ENCODE measurements around the gene NRG3.
"Not testable (repeated sequence)": the region's sequence is repeated elsewhere in the genome, so short reads cannot be mapped to it uniquely, and the experiment has no call there.

Gene NRG3

DNA sequence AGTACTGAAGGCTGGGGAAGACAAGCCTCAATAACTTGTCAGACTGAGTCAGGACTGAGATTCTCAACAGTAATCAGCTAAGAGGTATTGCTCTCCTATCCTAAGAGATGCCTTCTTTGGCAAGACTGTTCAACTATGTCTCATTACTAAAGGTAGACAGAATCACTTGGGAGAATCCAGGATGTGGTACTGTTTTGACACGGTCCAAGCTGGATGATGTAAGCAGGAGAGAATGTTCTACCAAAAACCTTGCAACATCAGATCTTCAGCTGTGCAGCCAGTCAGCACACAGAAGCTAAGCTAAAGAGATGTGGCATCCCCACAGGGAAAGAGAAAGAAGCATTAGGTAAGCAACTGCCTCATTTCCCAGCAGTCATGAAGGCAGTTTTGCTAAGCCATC lies 391.4 kb downstream of the NRG3 start:
- FAIRE-seq (no peak), DNase-seq (ENCODE audit: insufficient read length, low spot score) (no peak)

DNA sequence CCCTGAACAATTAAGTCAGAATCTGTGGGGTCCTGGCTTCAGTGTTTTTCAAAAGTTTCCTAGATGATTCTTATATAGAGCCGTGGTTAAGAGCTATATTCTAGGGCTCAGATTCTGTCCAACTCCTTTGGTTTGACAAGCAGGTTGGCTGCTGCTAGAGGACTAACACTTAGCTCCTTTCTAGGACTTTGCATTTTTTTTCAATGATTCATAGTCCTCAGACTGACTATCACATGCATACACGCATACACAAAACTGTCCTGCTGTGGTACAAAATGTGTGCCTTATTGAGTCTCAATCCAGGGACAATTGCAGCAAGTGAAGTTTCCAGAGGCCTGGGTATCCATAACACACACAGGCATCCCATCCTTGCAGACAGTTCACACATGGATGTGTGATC lies 392.0 kb downstream of the NRG3 start:
- DNase-seq (ENCODE audit: insufficient read length, low spot score): no peak
- FAIRE-seq: no peak

DNA sequence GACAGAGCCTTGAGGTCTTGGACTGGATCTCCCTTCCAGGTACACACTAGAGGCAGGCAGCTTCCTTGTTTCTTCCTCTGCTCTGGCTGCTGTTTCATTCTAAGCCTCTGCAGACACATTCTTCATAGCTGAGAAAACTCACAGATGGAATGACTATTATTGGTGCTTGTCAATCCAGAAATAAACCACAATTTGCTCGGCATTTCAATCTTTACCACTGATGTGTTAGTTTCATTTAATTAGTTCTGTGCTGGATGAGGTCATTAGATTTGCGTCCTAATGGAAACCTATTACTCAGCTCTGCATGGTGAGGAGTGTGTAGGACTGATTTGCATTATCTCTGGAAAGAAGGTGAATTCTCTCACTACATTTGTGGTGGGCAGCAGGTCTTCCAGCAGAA lies 392.5 kb downstream of the NRG3 start:
- no peak for FAIRE-seq
- no peak for DNase-seq (ENCODE audit: insufficient read length, low spot score)

DNA sequence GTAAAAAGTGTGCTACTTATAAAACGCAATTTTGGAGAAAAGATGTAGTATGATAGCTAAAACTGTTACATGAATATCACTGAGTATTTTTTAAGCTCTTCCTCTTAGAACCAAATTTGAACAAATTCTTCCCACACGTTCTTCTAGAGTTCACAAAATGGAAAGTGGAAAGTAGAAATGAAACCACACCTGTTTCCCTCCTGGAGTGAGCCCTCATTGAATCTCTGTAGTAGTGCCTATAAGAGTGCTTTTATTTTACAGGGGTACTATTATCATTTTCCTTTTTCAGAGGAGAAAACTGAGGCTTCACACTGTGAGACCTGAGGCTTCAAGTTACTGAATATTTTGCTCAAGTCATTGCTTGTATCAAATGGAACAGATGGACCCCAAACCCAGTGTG lies 393.0 kb downstream of the NRG3 start:
- no peak for DNase-seq (ENCODE audit: insufficient read length, low spot score)

DNA sequence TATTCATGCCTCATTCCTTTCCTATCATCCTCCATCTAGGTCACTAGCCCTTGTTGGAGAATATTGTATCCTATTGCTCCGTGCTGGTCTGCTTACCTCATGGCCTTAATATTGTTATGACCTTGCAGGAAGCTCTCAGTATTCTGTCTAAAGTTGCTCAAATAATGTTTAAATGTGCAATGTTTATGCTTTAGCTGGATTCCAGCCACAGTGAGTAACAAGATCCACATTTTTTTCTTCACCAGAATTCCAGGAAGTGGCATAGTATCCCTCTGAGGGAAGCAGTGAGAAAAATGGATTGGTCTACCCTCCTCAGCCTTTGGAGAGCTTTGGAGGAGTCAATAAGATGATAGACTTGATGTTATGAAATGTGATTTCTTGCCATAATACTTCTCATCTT lies 402.6 kb downstream of the NRG3 start:
- FAIRE-seq: no peak

More for the DNA sequence above, 393.0 kb downstream of the NRG3 start:
- FAIRE-seq: no peak

DNA sequence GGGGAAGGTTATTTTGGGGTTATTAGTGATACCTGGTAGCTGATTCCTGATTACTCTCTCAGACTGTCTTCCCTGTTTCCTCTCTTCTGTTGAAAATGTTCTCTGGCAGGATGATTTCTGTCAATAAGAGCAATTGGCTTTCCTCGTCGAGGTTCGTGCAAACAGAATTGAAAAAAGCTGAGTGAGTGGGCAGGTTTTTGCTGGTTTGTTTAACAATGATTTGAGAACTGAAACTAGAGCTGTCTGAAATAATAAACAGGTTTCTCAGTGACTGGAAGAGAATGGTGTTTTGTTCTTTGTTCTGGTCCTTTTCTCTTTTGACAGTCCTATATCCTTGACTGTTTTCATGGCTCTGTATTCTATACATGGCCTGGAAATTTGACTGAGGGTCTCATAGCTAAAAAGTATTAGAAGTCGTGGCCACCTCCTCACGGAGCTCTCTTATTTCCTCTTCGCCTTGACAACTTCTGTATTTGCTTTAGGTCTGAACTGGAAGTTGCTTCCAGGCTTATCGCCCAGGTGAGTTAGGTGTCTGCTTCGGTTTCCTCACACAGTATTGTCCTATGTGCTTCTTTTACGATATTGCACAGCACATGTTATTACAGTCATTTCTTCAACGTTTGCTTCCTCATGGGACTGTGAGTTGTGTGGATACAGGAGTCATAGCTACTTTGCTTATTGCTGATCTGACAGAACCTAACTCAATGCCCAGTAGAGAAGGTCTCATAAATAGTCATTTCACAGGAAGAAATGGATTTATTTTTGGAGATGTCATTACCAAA lies 403.6 kb downstream of the NRG3 start:
- no peak for DNase-seq (ENCODE audit: insufficient read length, low spot score)
- no peak for FAIRE-seq

More for the DNA sequence above, 402.6 kb downstream of the NRG3 start:
- no peak for DNase-seq (ENCODE audit: insufficient read length, low spot score)

DNA sequence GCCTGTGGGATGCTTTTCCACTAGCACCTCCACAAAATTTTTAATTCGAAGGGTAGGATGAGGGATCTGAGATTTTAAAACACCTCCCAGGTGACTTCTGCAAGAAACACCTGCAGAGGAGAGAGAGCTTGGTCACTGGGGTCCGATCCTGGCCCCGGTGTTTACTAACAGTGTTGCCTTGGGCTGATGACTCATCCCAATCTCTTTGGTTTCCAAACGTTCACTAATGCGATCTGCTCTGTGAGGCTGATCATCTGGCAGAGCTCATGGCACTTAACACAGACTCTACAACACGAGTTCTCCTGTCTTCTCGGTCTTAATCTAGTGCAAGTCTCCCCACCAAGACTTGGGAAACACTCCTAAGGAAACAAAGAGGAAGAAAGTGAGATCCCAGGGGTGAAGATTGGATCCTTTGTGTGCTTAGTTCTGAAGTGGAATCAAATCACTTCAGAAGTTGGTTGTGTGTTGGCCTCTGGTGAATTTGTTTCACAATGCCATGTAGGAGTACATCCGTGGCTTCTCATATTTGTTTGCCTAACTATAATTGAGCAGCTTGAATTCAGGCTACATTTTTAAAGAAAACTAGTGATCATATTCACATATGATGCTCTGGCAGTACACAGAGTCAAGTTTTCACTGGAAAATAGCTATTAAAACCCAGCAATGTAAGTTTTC lies 407.9 kb downstream of the NRG3 start:
- no peak for DNase-seq (ENCODE audit: insufficient read length, low spot score)
- FAIRE-seq: no peak

DNA sequence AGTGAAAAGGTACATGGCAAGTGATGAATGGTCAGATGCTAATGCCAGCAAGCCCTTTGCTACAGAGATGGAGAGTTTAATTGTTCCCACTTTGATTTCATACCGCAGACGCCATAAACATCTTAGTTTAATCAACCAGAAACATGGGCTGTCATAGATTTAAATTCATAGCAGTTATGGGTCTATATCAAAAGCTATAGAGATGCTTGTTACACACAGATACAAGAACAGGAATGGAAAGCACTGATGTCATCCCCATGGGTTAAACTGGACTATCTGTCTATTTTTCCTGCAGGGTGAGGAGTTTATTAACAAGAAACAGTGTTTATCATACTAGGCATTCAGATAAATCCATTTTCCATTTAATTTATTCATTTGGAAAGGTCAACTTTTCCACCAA lies 409.2 kb downstream of the NRG3 start:
- FAIRE-seq: no peak
- DNase-seq (ENCODE audit: insufficient read length, low spot score): no peak

DNA sequence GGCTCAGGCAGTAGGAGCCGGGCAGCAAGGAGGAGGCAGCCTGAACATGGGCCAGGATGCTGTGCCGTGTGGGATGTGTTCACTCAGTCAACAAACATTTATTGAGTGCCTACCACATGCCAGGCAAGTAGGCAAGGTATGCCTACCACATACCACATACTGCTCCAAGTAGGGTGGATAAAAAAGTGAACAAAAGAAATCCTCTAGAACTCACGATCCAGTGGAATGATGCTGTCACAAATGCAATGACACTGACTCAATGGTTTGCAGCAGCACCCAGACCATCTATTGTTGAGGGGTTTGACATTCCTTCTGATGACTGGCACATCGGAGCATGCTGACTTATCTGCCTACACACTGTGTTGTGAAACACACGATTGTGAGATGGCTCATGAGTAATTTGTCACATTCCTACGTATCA lies 413.5 kb downstream of the NRG3 start:
- DNase-seq (ENCODE audit: insufficient read length, low spot score): no peak
- no peak for FAIRE-seq

DNA sequence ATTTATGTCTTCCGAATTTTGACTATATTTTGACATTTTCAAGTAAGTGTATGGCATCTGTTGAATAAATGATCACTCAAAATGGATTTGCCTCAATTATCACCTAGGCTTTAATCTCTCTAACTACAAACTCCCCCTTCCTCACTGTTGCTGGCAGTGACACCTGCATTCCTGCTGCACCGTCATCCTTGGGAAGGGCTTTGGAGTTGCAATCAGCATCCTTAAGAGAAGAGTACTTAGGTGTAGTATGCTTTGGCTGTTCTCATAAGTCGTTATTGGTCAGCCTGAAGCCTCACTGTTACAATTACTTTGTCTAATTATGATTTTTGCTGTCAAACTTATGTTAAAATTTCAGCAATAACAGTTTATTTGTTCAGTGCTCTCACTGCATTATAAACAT lies 415.0 kb downstream of the NRG3 start:
- FAIRE-seq (no peak), DNase-seq (ENCODE audit: insufficient read length, low spot score) (no peak)

DNA sequence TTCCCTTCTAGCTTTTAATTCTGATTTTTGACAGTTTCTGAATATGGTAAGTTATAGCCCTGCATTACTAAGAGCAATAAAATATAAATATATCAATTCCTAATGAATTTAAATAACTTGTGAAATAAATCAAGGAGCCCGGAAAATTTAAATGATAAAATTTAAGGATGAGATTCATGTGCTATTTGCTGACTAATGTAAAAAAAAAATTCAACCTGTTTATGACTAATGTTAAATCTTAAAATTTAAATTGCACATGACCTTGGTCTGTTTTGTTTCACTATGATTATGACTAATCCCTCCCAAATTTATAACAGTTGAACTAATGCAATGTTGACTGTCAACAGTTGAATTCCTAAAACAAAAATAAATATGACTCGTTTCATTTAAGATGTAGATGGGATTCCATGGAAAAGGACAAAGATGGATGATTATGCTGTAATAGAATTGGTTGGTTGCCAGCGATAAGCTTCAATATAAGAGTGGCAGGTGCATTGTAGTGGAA lies 419.9 kb downstream of the NRG3 start:
- DNase-seq (ENCODE audit: insufficient read length, low spot score) (no peak), FAIRE-seq (no peak)

DNA sequence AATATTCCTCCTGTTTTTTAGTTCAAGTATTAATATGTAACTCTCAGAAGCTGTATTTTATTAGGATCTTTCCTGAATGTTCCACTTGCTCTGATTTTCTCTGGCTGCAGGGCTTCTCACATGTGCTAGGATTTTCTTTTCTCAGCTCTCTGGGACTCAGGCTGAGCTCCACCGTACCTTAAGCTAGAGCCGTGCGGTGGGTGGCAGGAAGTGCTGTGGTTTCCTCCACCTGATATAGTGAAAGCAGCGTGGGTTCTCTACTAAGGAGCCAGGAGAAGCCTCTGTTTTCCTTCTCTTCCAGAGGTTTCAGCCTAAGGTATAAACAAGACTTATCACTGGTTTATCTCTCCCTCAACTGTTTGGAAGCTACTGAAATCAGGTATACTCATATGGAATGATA lies 433.6 kb downstream of the NRG3 start:
- no peak for DNase-seq (ENCODE audit: insufficient read length, low spot score)
- no peak for FAIRE-seq

DNA sequence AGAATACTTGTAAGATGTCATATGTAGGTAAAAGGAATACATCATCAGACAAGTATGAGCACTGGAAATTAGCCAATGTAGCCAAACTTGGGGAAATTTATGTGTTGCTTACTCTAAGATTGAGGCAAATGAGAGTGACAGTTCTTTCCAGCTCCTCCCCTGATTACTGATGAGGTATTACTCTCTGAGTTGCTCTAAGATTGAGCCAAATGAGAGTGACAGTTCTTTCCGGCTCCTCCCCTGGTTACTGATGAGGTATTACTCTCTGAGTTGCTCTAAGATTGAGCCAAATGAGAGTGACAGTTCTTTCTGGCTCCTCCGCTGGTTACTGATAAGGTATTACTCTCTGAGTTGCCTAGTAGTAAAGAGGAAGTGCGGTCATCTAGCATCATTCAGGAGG lies 435.8 kb downstream of the NRG3 start:
- FAIRE-seq (no peak), DNase-seq (ENCODE audit: insufficient read length, low spot score) (no peak)

DNA sequence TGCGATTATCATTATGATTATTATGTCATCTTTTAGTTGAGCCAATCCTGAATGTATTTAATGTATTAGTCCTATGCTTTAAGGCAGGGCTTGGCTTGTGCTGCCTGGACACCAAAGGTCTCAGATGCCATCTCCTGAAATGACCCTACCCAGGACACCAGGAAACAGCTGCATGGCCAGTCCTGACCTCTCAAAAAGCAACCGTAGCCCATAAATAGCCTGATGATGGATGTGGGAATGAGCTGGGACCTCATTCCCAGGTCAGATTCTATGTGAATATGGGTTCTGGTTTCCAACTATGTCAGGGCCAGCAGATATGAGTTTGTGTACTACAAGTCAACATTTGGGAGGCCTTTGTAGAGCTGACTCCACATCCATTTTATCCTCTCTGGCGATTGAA lies 438.4 kb downstream of the NRG3 start:
- no peak for FAIRE-seq
- no peak for DNase-seq (ENCODE audit: insufficient read length, low spot score)

DNA sequence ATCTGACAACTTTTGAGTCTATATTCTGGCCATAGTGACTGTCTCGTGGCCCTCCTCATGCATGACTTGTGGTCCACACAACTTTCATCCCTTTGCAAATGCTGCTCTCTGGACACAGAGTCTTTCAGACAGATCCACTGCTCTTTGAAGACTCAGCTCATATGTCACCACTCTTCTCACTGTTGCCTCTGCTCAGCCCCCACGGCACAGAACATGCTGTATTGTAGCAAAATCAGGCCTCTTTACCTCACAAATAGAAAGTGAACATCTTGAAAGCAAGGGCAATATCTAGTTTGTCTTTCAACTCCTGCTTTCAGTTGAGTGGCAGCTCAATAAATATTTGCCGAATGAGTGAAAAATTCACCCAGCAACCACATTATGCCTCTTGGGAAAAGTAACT lies 443.5 kb downstream of the NRG3 start:
- DNase-seq (ENCODE audit: insufficient read length, low spot score) (no peak), FAIRE-seq (no peak)

DNA sequence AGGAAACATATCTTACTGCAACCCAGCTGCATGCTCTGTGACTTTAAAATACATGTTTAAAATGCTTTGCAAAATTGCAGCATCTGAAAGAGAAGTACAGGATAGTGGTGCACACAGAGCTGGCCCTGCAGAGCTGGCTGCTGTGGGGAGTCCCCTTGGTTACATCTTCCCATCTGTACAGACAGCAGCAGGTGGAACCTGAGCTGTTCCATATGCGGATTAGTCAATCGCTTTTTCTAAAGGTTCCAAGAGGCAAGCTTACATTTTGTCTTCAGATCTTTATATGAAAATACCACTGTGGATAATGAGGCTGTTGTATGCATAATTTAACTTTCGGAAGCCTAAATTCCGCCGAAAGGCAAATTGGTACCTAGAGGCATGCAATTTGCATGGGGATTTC lies 444.1 kb downstream of the NRG3 start:
- DNase-seq (ENCODE audit: insufficient read length, low spot score) (no peak), FAIRE-seq (no peak)

DNA sequence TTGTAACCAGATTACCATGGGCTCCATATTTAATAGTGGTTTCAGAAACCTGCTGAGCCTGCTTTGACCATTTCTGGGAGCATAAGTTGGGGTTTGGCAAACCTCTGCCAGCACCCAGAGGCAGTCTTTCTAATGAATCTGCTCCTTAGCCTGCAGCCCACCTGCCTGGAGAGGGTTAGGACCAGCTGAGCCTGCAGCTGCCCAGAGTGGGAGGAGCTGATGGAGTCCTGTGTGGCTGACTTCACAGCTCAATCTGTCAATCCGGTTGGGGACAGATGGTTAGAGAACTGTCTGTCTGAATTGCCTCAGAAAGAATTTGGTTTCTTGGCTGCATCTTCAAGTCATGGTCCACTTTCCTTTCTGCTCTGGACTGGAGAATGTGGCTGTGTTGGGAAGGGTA lies 444.6 kb downstream of the NRG3 start:
- FAIRE-seq: no peak
- DNase-seq (ENCODE audit: insufficient read length, low spot score): no peak

DNA sequence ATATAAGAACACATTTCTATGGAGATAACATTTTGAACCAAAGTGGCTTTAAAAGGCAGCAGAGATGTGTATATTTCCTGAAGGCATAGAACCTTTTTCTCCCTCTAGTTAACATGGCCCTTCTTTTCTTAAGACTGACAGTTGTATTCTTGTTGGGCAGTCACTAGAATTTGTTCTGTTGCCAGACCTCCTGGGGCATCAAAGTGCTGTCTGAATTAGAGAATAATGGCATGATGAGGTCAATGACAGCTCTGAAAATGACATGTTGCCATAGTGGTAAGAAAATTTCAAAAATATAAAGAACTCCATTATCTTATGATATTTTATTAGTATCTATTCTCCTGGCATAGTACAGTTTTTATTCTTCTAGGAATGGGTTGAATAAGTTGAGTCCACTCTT lies 446.7 kb downstream of the NRG3 start:
- FAIRE-seq (no peak), DNase-seq (ENCODE audit: insufficient read length, low spot score) (no peak)

DNA sequence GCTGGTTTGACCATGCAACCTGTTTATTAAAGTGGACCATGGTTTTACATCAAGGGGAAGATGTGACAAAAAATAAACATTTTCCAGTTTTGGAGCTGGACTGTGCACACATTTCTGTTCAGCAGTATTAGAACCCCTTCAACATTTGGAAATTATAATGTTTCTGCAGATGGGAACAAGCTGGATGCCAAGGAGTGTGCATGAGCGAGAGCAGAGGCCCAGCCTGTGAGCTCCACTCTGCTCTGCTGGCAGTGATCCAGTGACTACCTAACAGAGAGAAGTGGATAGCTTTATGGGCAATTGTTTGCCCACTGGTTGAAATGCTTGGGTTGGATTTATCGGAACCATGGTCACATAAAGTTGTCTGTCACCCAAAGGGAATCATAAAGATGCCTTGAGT lies 456.7 kb downstream of the NRG3 start:
- no peak for DNase-seq (ENCODE audit: insufficient read length, low spot score)
- FAIRE-seq: no peak

DNA sequence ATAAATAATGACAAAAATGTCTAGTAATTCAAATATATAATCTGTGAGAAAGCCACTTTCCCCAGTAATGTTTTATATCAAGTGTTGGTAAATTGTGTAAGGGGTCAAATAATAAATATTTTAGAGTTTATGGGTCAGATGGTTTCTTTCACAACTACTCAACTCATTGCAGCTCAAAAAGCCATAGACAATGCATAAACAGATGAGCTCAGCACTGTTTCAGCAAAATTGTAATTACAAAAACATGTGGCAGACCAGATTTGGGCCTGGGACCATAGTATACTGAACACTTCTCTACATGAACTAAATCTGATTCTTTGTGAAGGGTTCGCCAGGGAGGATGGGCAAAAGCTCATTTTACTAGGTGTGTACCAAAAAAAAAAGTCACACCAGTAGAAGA lies 460.8 kb downstream of the NRG3 start:
- no peak for FAIRE-seq
- DNase-seq (ENCODE audit: insufficient read length, low spot score): no peak

DNA sequence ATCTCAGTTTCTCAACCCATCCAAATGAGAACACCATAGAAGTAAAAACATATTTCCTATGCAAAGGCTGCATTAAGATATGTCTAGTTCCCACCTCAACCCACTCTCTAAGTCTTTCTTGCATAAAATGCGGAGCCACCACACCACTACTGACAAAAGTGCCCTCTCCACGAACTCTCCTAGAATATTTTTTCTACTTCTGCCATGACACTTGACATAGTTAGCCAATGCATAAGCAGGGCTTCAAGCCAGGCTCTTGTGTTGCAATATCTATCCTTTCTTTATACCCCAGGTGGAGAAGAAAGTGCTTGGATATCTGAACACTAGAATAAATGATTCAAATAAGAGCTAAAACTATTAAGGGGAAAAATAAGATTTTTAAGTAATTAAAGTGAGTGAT lies 465.2 kb downstream of the NRG3 start:
- DNase-seq (ENCODE audit: insufficient read length, low spot score): no peak
- FAIRE-seq: no peak

DNA sequence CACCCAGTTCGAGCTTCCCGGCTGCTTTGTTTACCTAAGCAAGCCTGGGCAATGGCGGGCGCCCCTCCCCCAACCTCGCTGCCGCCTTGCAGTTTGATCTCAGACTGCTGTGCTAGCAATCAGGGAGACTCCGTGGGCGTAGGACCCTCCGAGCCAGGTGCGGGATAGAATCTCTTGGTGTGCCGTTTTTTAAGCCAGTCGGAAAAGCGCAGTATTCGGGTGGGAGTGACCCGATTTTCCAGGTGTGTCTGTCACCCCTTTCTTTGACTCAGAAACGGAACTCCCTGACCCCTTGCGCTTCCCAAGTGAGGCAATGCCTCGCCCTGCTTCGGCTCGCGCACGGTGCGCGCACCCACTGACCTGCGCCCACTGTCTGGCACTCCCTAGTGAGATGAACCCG lies 474.6 kb downstream of the NRG3 start:
- not testable (repeated sequence) for FAIRE-seq; DNase-seq (ENCODE audit: insufficient read length, low spot score)
